DND-41 (cell line): ENCODE measurements around the gene GALNT4.

Experiments used
- ATAC-seq: fragments of 200-7000 bp; cut with Tn5 transposase; 3 replicates; pipeline ENCODE4 v1.9.1; 2021; ENCODE audit warnings: low read depth; ENCODE audit not compliant: insufficient read depth
- DNase-seq: peaks from one replicate; pipeline ENCODE4 v3.0.0-alpha.2; 2020
- H2AFZ ChIP-seq: 2 replicates; pipeline ENCODE4 v1.6.0; 2012; ENCODE audit warnings: low read depth, low read length
- H3K27ac ChIP-seq: 2 replicates; pipeline ENCODE4 v1.5.1; 2012; ENCODE audit warnings: low read length, inconsistent platforms
- H3K27me3 ChIP-seq: fragments of 200-600 bp; sonication (generic); 2 replicates; pipeline ENCODE4 v1.6.0; 2012; ENCODE audit warnings: low read length, mild to moderate bottlenecking, inconsistent platforms; ENCODE audit not compliant: insufficient read depth, poor library complexity
- H3K36me3 ChIP-seq: 2 replicates; pipeline ENCODE4 v1.5.1; 2012; ENCODE audit warnings: low read length, inconsistent platforms; ENCODE audit not compliant: insufficient read depth
- H3K4me1 ChIP-seq: 2 replicates; pipeline ENCODE4 v1.5.1; 2012; ENCODE audit warnings: mild to moderate bottlenecking, low read length; ENCODE audit not compliant: insufficient read depth
- H3K4me2 ChIP-seq: 2 replicates; pipeline ENCODE4 v1.6.0; 2012; ENCODE audit warnings: mild to moderate bottlenecking, moderate library complexity, low read length, inconsistent platforms; ENCODE audit not compliant: insufficient read depth
- H3K4me3 ChIP-seq, 2 experiments: fragments of 200-600 bp in 1 of 2; shearing (Covaris generic) in 1 of 2; 2 replicates each; pipeline ENCODE4 v1.5.1; 2012 to 2016; ENCODE audit warnings: inconsistent platforms in 2 of 2, low read length in 2 of 2, mild to moderate bottlenecking in 2 of 2, low read depth in 1 of 2, moderate library complexity in 1 of 2
- H3K79me2 ChIP-seq: 2 replicates; pipeline ENCODE4 v1.6.0; 2012; ENCODE audit warnings: low read length, inconsistent platforms; ENCODE audit not compliant: insufficient read depth
- H3K9ac ChIP-seq: 2 replicates; pipeline ENCODE4 v1.6.0; 2012; ENCODE audit warnings: low read depth, mild to moderate bottlenecking, inconsistent platforms, low read length, moderate library complexity
- H3K9me3 ChIP-seq: 2 replicates; pipeline ENCODE4 v1.5.1; 2012; ENCODE audit warnings: low read length, moderate library complexity, mild to moderate bottlenecking, inconsistent platforms; ENCODE audit not compliant: insufficient read depth, severe bottlenecking
- H4K20me1 ChIP-seq: 2 replicates; pipeline ENCODE4 v1.6.0; 2012; ENCODE audit warnings: low read length; ENCODE audit not compliant: insufficient read depth
- EZH2 ChIP-seq: IDR thresholded peaks from 3 replicates; pipeline ENCODE4 v1.6.1; 2012; ENCODE audit warnings: borderline replicate concordance, low read depth, mild to moderate bottlenecking, moderate library complexity, low read length, inconsistent platforms; ENCODE audit not compliant: severe bottlenecking
- TF ChIP-seq, protein P1 (sequence below): IDR thresholded peaks from 2 replicates; pipeline ENCODE4 v1.5.1; 2012; ENCODE audit warnings: borderline replicate concordance, low read length, moderate library complexity, mild to moderate bottlenecking; ENCODE audit not compliant: poor library complexity, severe bottlenecking; ENCODE audit errors: extremely low read depth

The GALNT4 gene

DNA sequence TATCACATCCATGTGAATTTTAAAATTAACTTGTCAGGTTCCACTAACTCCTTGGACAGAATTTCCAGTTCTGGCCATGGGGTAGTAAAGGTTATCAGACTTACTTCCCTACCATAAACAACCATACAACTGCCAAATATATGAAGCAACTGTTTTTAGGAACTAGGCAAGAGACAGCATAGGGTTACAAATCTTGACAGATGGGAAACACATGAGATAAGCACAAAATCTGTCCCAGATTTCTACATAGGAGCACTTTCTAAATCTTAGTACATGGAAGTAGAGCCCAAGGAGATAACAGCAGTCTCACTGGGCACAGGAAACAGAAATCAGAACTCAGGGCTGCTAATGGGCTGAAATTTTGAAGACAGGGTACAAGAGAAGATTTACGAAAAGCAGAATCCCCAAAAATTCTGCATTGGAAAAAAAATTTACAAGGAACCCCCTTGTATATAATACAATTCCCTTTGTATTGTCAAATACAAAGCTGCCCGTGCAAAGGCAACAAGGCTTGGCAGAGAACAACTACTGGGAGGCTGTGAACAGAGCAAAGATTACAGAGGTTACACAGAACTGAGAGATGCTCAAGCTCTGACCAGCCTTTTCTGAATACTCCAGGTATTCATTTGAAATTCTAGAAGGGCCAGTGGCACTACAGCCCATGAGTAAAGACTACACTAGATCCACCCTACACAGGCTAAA is 43.2 kb downstream of the GALNT4 start:
- Histone ChIP-seq H2AFZ (no peak overlapping the region), H3K79me2 (peaks cover 7% of the 10 kb centered on the region; the same call in 1 of the 2 replicates), H3K4me1 (no peaks in the 10 kb centered on the region), H3K27ac (no peak overlapping the region), H3K9me3 (no peaks in the 10 kb centered on the region), H3K9ac (no peak overlapping the region), H3K36me3 (peaks cover 22% of the 10 kb centered on the region), H3K4me2 (no peak overlapping the region), H3K27me3 (no peaks in the 10 kb centered on the region), H3K4me3 (no peak overlapping the region), H4K20me1 (no peaks in the 10 kb centered on the region)
- no peak for TF ChIP-seq EZH2
- TF ChIP-seq, protein P1, sequence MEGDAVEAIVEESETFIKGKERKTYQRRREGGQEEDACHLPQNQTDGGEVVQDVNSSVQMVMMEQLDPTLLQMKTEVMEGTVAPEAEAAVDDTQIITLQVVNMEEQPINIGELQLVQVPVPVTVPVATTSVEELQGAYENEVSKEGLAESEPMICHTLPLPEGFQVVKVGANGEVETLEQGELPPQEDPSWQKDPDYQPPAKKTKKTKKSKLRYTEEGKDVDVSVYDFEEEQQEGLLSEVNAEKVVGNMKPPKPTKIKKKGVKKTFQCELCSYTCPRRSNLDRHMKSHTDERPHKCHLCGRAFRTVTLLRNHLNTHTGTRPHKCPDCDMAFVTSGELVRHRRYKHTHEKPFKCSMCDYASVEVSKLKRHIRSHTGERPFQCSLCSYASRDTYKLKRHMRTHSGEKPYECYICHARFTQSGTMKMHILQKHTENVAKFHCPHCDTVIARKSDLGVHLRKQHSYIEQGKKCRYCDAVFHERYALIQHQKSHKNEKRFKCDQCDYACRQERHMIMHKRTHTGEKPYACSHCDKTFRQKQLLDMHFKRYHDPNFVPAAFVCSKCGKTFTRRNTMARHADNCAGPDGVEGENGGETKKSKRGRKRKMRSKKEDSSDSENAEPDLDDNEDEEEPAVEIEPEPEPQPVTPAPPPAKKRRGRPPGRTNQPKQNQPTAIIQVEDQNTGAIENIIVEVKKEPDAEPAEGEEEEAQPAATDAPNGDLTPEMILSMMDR = no peak
- ATAC-seq = no peak
- no peak for DNase-seq

DNA sequence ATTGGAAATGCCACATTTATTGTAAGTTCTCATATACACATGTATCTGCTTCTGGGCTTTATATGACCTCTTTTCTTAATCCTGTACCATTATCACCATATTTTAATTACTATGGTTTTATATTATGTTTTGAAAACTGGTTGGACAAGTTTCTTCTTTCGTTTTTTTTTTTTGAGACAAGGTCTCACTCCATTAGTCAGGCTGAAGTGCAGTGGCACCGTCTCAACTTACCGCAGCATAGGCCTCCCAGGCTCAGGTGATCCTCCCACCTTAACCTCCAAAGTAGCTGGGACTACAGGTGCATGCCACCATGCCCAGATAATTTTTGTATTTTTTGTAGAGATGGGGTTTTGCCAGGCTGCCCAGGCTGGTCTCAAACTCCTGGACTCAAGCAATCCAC is 44.6 kb downstream of the GALNT4 start:
- Histone ChIP-seq H4K20me1 (no peaks in the 10 kb centered on the region), H3K79me2 (peaks cover 7% of the 10 kb centered on the region; the same call in 1 of the 2 replicates), H3K27me3 (no peaks in the 10 kb centered on the region), H3K9me3 (no peaks in the 10 kb centered on the region), H3K36me3 (peaks cover 10% of the 10 kb centered on the region; the same call in 1 of the 2 replicates), H3K27ac (no peak overlapping the region), H3K4me1 (no peaks in the 10 kb centered on the region), H3K4me2 (no peak overlapping the region), H2AFZ (no peak overlapping the region), H3K4me3 (no peak overlapping the region), H3K9ac (no peak overlapping the region)
- no peak for DNase-seq
- no peak for TF ChIP-seq EZH2
- TF ChIP-seq, protein P1 = no peak
- no peak for ATAC-seq

DNA sequence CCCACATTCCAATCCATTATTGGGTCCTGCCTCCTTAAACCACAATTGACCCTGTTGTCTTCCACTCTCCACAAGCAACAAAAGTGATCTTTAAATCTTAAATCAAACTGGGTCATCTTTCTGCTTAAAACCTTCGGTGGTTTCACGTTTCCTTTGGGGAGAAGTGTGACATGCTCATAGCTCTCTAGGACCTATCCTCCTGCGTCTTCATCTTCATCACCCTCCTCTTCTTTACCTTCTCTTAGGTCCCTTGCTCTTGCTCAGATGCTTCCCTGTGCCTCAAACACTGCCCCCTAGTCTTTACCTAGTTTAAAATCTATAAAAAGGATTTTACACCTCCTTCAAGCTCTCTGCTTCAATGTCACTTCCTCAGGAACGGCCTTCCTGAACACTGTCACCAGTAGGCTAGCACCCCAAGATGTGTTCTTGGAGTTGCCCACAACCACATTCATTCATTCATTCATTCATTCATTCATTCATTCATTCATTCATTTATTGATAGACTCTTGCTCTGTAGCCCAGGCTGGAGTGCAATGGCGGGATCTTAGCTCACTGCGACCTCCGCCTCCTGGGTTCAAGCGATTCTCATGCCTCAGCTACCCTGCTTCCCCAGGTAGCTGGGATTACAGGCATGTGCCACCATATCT is 46.8 kb downstream of the GALNT4 start:
- TF ChIP-seq, protein P1 = peak; percentile 6
- no peak for TF ChIP-seq EZH2
- Histone ChIP-seq H3K79me2 (peaks cover 7% of the 10 kb centered on the region; the same call in 1 of the 2 replicates), H3K27me3 (no peaks in the 10 kb centered on the region), H3K9ac (no peak overlapping the region), H3K36me3 (peaks cover 3% of the 10 kb centered on the region; the same call in 1 of the 2 replicates), H3K9me3 (no peaks in the 10 kb centered on the region), H3K4me2 (no peak overlapping the region), H4K20me1 (no peaks in the 10 kb centered on the region), H3K4me1 (no peaks in the 10 kb centered on the region), H3K27ac (no peak overlapping the region), H3K4me3 (no peak overlapping the region), H2AFZ (no peak overlapping the region)
- DNase-seq (no peak), ATAC-seq (no peak)
